AG04449 (cell line): ENCODE data around the gene NUFIP1.

Source experiments
- CTCF ChIA-PET: fragments of 350-600 bp; formaldehyde crosslinking; extraction: SDS; loops from one replicate; lab custom pipeline; 2021; ENCODE audit warnings: antibody characterized with exemption; lab: Yijun Ruan, JAX
- POLR2A ChIA-PET: fragments of 400-600, 350-600 bp; formaldehyde crosslinking; extraction: SDS; loops from one replicate; lab custom pipeline; 2020; ENCODE audit warnings: antibody characterized with exemption, inconsistent platforms; lab: Yijun Ruan, JAX
- DNase-seq: peaks from one replicate; pipeline ENCODE4 v3.0.0-alpha.2; 2010; ENCODE audit warnings: low read depth, low spot score
- H3K4me3 ChIP-seq: 2 replicates; pipeline ENCODE4 v1.5.1; 2011; ENCODE audit warnings: low read depth, mild to moderate bottlenecking, control low read depth, low read length
- TF ChIP-seq, protein P1 (sequence below): IDR thresholded peaks from one replicate; pipeline ENCODE4 v1.5.1; 2011; ENCODE audit warnings: mild to moderate bottlenecking, moderate library complexity, low read length, control low read depth, inconsistent platforms; ENCODE audit not compliant: insufficient read depth; ENCODE audit errors: missing control alignments

Gene NUFIP1

DNA sequence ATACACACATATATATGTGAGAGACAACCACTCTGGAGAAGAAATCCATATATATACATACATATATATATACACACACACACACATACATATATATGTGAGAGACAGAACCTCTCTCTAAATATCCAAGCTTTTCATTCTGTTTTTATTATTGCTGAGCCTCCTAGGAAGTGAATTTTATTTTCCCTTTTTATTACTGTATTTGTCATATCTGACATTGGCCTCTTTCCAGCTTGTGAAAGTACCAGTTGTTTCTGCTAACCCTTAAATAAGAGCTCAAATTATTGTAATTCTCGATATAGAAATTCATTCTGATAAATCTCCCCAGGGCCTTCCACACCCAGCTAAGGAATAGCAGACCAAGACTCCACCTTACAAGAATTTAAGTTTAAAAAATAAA is 81.0 kb downstream of the NUFIP1 start:
- CTCF ChIA-PET = interaction anchor here (0.8 to 3.6 kb wide), 3 partner anchors 9 to 425 kb away, joined by 3 to 12 read pairs (median 4); no protein-coding TSS in a partner anchor
- POLR2A ChIA-PET = no interaction called here
- DNase-seq = no peak
- TF ChIP-seq, protein P1, sequence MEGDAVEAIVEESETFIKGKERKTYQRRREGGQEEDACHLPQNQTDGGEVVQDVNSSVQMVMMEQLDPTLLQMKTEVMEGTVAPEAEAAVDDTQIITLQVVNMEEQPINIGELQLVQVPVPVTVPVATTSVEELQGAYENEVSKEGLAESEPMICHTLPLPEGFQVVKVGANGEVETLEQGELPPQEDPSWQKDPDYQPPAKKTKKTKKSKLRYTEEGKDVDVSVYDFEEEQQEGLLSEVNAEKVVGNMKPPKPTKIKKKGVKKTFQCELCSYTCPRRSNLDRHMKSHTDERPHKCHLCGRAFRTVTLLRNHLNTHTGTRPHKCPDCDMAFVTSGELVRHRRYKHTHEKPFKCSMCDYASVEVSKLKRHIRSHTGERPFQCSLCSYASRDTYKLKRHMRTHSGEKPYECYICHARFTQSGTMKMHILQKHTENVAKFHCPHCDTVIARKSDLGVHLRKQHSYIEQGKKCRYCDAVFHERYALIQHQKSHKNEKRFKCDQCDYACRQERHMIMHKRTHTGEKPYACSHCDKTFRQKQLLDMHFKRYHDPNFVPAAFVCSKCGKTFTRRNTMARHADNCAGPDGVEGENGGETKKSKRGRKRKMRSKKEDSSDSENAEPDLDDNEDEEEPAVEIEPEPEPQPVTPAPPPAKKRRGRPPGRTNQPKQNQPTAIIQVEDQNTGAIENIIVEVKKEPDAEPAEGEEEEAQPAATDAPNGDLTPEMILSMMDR = no peak
- no peak overlapping the region for H3K4me3 ChIP-seq

GRCh38 chr13:44906713-44907112 is 82.6 kb downstream of the NUFIP1 start:
- TF ChIP-seq, protein P1 = no peak
- POLR2A ChIA-PET = interaction anchor here (0.9 to 1.2 kb wide), 2 partner anchors 11 to 12 kb away, joined by 3 to 5 read pairs; no protein-coding TSS in a partner anchor
- H3K4me3 ChIP-seq = no peak overlapping the region
- DNase-seq = no peak
- CTCF ChIA-PET = interaction anchor here (0.8 to 3.6 kb wide), 5 partner anchors 10 to 423 kb away, joined by 3 to 12 read pairs (median 4); no protein-coding TSS in a partner anchor

DNA sequence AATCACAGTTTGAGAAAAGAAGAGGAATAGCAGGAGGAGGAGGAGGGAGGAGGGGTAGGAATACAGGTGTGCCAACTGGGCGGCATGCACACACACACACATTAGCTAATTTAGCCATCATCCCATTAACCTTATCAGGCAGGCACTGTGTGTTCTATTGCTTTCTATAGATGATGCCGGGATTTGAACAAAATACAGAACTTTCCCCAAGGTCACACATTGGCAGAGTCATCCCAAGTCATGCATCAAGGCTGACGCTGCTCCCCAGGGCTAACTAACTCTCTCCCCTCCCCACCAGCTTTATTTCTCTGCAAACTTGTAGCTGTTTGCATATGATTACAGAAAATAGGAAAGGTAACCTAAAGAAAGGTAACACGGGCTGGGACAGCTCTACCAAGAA is 83.0 kb downstream of the NUFIP1 start:
- ChIA-PET POLR2A (interaction anchor here (0.9 to 1.2 kb wide), 3 partner anchors 11 to 13 kb away, joined by 3 to 5 read pairs (median 3); no protein-coding TSS in a partner anchor), CTCF (interaction anchor here (0.9 to 3.6 kb wide), 5 partner anchors 9 to 422 kb away, joined by 3 to 12 read pairs (median 4); no protein-coding TSS in a partner anchor)
- H3K4me3 ChIP-seq = no peak overlapping the region
- TF ChIP-seq, protein P1 = no peak
- DNase-seq = no peak

DNA sequence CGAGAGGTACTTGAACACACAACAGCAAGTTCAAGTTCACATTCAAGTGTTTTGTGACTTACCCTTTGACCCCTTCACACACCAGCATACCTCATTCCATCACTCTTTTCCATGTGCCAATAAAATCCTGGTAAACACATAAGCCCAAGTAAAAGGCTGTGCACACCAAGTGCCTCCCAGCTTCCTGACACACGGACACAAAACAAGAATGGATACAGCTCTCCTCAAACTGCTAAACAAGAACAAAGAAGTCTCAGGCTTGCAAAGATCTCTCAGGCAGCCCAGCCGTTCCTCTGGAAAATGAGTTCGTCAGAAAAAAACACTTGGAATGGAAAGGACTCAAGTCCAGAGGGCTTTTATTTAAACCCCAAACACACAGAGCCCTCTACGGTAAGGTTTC is 83.7 kb downstream of the NUFIP1 start:
- no peak overlapping the region for H3K4me3 ChIP-seq
- ChIA-PET POLR2A (interaction anchor here (1.1 kb wide), 1 partner anchor 12 kb away, joined by 3 read pairs; no protein-coding TSS in a partner anchor), CTCF (interaction anchor here (0.9 to 3.6 kb wide), 4 partner anchors 9 to 422 kb away, joined by 3 to 12 read pairs (median 4); no protein-coding TSS in a partner anchor)
- TF ChIP-seq, protein P1 = no peak
- DNase-seq = no peak

- DNase-seq = peak; percentile 83
- ChIA-PET POLR2A (interaction anchor here (1.1 kb wide), 1 partner anchor 12 kb away, joined by 3 read pairs; no protein-coding TSS in a partner anchor), CTCF (interaction anchor here (1.1 to 3.6 kb wide), 3 partner anchors 13 to 421 kb away, joined by 4 to 12 read pairs (median 5); no protein-coding TSS in a partner anchor)
- TF ChIP-seq, protein P1 = no peak
- no peak overlapping the region for H3K4me3 ChIP-seq
These were observed 84.3 kb downstream of the NUFIP1 start for GRCh38 chr13:44904967-44905366.

DNA sequence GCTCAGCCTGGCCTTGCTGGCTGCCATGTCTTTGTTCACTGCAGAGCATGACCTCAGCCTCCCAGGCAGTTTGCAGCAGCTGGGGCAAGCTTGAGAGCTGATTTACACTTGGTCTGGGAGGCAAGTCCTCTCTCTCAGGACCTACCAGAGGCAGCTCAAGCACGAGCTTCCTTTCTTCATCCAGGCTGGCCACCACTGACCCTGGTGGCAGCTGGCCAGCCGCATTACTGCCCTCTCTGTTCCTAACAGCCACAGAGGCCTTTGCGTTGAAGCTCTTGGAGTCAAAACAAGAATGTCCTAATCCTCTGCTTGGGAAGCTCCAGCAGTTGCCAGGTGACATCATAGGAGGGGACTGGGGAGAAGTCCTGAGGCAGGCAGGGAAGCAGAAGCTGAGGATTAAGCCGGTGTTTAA is 85.7 kb downstream of the NUFIP1 start:
- no peak overlapping the region for H3K4me3 ChIP-seq
- ChIA-PET POLR2A (no interaction called here), CTCF (interaction anchor here (1.1 kb wide), 1 partner anchor 14 kb away, joined by 5 read pairs; no protein-coding TSS in a partner anchor)
- no peak for DNase-seq
- TF ChIP-seq, protein P1 = no peak
